ENCODE data around the gene DEK.

DNA sequence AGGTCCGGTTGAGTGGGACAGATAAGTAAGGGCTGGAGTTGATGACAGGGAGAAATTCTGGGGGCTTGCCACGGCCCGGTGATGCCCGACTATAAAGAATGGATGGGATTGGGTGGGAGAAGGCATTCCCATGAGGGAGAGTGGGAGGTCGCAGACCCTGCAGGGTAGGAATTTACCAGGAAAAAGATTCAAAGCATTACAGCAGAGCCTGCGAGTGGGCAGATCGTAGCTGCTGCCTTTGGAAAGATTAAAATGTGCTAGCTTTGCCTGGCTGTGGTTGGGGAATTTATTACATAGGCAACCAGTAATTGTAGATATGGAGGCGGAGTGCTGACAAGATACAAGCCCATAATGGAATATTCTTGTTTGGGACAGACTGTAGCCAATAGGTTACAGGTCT lies 59.6 kb downstream of the DEK start:
- TF ChIP-seq, protein P1, sequence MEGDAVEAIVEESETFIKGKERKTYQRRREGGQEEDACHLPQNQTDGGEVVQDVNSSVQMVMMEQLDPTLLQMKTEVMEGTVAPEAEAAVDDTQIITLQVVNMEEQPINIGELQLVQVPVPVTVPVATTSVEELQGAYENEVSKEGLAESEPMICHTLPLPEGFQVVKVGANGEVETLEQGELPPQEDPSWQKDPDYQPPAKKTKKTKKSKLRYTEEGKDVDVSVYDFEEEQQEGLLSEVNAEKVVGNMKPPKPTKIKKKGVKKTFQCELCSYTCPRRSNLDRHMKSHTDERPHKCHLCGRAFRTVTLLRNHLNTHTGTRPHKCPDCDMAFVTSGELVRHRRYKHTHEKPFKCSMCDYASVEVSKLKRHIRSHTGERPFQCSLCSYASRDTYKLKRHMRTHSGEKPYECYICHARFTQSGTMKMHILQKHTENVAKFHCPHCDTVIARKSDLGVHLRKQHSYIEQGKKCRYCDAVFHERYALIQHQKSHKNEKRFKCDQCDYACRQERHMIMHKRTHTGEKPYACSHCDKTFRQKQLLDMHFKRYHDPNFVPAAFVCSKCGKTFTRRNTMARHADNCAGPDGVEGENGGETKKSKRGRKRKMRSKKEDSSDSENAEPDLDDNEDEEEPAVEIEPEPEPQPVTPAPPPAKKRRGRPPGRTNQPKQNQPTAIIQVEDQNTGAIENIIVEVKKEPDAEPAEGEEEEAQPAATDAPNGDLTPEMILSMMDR (IDR thresholded peaks at IDR 0.05; ENCODE audit: low read length) = no peak
- no peak for TF ChIP-seq EZH2phosphoT487 (IDR thresholded peaks at IDR 0.05; ENCODE audit: low read length)
